T-helper 2 cell (primary cell): ENCODE data around the gene RITA1.

Experiments
- DNase-seq, 5 experiments: peaks; one replicate each; pipeline versions ENCODE4 v3.0.0 to v3.0.0-alpha.2; 2012 to 2022

The RITA1 gene

GRCh38 chr12:113154351-113154973 is 31.1 kb upstream of the RITA1 start:
- DNase-seq: peak in 1 of 5 experiments; percentile 34

DNA sequence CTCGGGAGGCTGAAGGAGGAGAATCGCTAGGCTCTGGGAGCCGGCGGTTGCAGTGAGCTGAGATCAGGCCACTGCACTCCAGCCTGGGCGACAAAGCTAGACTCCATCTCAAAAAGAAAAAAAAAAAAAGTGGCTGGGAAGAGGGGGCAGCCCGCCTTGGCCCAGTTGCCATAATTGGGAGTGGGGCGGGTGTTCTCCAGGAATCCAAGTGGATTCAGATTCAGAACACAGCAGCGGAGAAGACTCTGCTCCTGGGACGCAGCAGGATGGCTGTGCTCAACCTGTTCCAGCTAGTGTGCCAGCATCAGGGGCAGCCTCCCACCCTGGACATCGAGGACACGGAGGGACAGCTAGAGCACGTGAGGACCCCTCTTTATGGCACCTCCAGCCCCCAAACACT is 30.5 kb upstream of the RITA1 start:
- no peak for DNase-seq

DNA sequence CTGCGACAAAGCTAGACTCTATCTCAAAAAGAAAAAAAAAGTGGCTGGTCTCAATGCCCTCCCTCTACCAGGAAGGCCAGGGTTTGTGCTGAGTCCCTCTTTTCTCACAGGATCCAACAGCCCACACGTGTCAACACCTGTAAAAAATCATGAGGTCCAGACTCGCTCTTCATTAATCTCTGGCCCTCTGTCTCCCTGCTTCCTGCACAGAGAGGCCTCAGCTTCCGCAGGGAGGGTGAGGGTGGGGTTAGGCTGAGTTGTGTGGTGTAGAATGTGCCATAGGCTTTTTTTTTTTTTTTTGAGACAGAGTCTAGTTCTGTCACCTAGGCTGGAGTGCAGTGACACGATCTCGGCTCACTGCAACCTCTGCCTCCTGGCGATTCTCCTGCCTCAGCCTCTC is 29.9 kb upstream of the RITA1 start:
- DNase-seq: no peak

GRCh38 chr12:113157218-113157859 is 28.2 kb upstream of the RITA1 start:
- DNase-seq: no peak

- DNase-seq: no peak
Observed at GRCh38 chr12:113158439-113159203, 26.9 kb upstream of the RITA1 start.

GRCh38 chr12:113159937-113160336 is 25.6 kb upstream of the RITA1 start:
- DNase-seq: no peak

GRCh38 chr12:113161415-113162016 is 24.0 kb upstream of the RITA1 start:
- peak in 1 of 5 experiments; percentile 55 for DNase-seq

- DNase-seq: no peak
Observed at GRCh38 chr12:113162102-113163029, 23.2 kb upstream of the RITA1 start.

- DNase-seq: no peak
Observed at GRCh38 chr12:113163030-113163360, 22.5 kb upstream of the RITA1 start.

GRCh38 chr12:113164014-113164413 is 21.5 kb upstream of the RITA1 start:
- no peak for DNase-seq

GRCh38 chr12:113165521-113166450 is 19.7 kb upstream of the RITA1 start:
- no peak for DNase-seq

GRCh38 chr12:113167868-113168267 is 17.7 kb upstream of the RITA1 start:
- DNase-seq: no peak

GRCh38 chr12:113169697-113170096 is 15.8 kb upstream of the RITA1 start:
- no peak for DNase-seq

GRCh38 chr12:113170457-113170856 is 15.1 kb upstream of the RITA1 start:
- DNase-seq: no peak

- no peak for DNase-seq
Observed at GRCh38 chr12:113170926-113171325, 14.6 kb upstream of the RITA1 start.

DNA sequence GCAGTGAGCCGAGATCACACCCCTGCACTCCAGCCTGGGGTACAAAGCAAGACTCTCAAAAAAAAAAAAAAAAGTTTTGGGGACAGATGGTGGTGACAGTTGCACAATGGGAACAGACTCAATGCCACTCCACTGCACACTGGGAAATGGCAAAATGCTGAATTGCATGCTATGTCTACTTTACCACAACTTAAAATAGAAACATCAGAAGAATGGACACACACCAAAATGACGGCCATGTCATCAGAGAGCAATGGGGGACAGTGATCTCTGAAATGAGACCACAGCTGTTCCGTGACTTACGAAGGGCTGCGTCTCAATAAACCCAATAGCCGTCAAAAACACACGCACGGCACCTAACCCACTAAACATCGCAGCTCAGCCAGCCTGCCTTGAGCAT is 14.0 kb upstream of the RITA1 start:
- DNase-seq: no peak

- DNase-seq: no peak
Observed at GRCh38 chr12:113172185-113172584, 13.3 kb upstream of the RITA1 start.

DNA sequence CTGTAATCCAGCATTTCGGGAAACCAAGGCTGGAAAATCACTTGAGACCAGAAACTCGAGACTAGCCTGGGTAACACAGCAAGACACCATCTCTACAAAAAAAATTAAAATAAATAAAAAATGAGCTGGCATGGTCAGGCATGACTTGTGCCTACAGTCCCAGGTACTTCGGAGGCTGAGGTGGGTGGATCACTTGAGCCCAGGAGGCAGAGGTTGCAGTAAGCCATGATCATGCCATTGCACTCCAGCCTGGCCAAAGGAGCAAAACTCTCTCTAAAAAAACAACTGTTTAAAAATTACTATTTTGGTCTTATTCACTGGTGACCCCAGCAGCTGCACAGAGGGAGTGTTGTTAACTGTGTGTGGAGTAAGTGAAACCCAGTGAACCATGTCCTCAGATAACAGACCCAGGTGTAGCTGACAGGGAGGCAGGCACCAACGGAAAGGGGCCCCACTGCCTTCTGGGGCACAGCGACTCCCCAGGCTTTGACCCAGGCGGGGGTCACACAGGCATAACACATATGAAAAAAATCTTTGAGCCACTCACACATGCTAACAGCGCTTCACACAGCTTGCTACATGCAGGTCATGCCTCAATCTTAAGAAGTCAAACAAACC is 12.3 kb upstream of the RITA1 start:
- DNase-seq: no peak

DNA sequence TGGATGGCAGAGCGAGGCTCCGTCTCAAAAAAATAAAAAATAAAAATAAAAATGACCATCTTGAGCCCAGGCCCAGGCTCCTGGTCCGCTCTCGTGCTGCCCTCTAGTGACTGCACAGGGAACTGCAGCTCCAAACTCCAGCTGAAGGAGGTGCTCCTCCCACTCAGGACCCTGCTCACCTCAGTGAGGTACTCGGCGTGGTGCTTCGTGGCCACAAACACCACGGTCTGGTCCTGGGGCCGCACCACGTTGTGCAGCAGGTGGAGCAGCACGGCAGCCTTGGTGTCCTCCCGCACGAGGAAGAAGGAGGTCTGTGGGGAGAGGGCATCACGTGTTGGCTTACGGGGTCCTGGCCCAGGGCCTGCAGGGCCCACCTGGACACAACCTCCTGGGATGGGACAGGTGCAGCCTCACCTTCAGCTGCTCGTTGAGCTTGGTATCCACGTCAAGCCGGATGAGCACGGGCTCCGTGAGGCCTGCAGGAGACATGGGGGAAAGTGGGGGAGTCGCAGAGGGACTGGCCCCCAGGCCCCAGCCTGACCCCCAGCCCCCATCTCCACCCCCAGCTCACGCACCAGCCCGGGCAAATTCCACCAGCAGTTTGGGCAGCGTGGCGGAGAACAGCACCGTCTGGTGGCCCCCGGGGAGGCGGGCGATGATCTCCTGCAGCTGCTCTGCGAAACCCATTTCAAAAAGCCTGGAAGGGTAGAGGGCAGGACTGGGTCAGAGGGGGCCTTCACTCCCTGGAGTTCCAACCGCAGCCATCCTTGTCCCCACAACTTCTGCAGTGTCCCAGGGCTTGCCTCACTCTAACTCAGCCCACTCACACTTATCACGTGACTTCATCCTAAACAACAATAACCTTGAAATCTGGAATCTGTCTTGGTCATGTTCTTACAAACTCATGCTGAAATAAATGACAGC is 10.8 kb upstream of the RITA1 start:
- DNase-seq: peak; percentile 52 to 75 (median 61)

GRCh38 chr12:113179023-113179422 is 6.5 kb upstream of the RITA1 start:
- no peak for DNase-seq
